Activated naive CD8-positive, alpha-beta T cell treated with anti-CD3 and anti-CD28 coated beads for 36 hours (primary cell): Measurements from ENCODE around the gene LGI1. TPM values are rescaled to one million over a fixed set of nuclear protein-coding genes. Genes with fewer than 3 reads are reported as not detected.

ENCODE experiments used
- DNase-seq: peaks from one replicate; pipeline ENCODE4 v3.0.0; 2021
- H3K27ac Mint-ChIP-seq: one replicate; pipeline ENCODE4 v1.8.0; 2022; ENCODE audit warnings: mild to moderate bottlenecking, moderate library complexity, mixed read lengths
- H3K27me3 Mint-ChIP-seq: one replicate; pipeline ENCODE4 v1.8.0; 2022; ENCODE audit warnings: mild to moderate bottlenecking, mixed read lengths
- H3K36me3 Mint-ChIP-seq: one replicate; pipeline ENCODE4 v1.8.0; 2021; ENCODE audit warnings: mild to moderate bottlenecking, mixed read lengths
- H3K4me1 Mint-ChIP-seq: one replicate; pipeline ENCODE4 v1.8.0; 2021; ENCODE audit warnings: mixed read lengths
- H3K4me3 Mint-ChIP-seq: one replicate; pipeline ENCODE4 v1.8.0; 2022; ENCODE audit warnings: mild to moderate bottlenecking, moderate library complexity, mixed read lengths
- H3K9me3 Mint-ChIP-seq: one replicate; pipeline ENCODE4 v1.8.0; 2022; ENCODE audit warnings: mixed read lengths
- total RNA-seq, 2 experiments: library from RNA; stranded (reverse); gene quantifications; one replicate each; pipeline ENCODE4 v1.2.3, GENCODE V29; 2021

The LGI1 gene
- total RNA-seq, 2 experiments from 2014 or later, result not detected

DNA sequence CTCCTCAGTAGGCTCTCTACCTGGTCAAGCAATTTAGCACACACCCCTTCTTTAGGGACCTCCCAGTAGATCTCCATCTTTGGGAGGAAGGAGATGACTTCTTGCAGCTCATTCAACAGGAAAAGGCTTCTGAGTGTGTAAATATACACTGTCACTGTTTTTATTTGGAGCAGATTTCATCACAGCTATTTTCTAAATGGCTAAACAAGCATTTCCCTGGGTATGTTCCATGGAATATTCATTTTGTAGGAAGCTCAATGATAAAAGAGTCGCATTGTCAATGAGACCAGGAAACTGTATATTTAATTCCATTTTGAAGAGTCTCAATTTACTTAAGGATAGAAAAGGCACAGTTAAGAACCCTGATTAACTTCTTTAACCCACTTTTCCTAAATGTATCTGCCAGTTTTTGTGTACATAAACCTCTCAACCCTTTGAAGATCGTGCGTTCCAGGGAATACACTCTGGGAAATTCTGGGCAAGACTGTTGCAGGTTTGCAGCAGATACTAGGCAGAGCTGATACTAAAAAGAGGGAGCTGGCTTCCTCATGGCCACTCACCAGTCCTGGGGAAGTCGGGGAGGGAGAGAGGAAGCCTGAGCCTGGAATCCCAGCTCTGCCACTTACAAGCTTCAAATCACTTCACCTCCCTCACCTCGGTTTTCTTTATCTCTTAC, 10.1 kb downstream of the LGI1 start:
- Mint-ChIP-seq H3K27me3 (no peaks in the 10 kb centered on the region), H3K9me3 (no peaks in the 10 kb centered on the region), H3K4me1 (no peaks in the 10 kb centered on the region), H3K27ac (no peak overlapping the region), H3K4me3 (no peak overlapping the region), H3K36me3 (no peaks in the 10 kb centered on the region)
- DNase-seq, result no peak

GRCh38 chr10:93768892-93769291, 11.2 kb downstream of the LGI1 start:
- no peak overlapping the region for H3K27ac Mint-ChIP-seq
- DNase-seq, result no peak
- no peaks in the 10 kb centered on the region for H3K27me3 Mint-ChIP-seq
- no peaks in the 10 kb centered on the region for H3K4me1 Mint-ChIP-seq
- no peaks in the 10 kb centered on the region for H3K9me3 Mint-ChIP-seq
- H3K36me3 Mint-ChIP-seq, result no peaks in the 10 kb centered on the region
- H3K4me3 Mint-ChIP-seq, result no peak overlapping the region

- no peak for DNase-seq
- no peaks in the 10 kb centered on the region for H3K36me3 Mint-ChIP-seq
- no peaks in the 10 kb centered on the region for H3K9me3 Mint-ChIP-seq
- no peaks in the 10 kb centered on the region for H3K4me1 Mint-ChIP-seq
- no peak overlapping the region for H3K4me3 Mint-ChIP-seq
- H3K27ac Mint-ChIP-seq, result no peak overlapping the region
- peaks cover 12% of the 10 kb centered on the region for H3K27me3 Mint-ChIP-seq
These were observed 13.6 kb downstream of the LGI1 start for GRCh38 chr10:93771354-93771753.

DNA sequence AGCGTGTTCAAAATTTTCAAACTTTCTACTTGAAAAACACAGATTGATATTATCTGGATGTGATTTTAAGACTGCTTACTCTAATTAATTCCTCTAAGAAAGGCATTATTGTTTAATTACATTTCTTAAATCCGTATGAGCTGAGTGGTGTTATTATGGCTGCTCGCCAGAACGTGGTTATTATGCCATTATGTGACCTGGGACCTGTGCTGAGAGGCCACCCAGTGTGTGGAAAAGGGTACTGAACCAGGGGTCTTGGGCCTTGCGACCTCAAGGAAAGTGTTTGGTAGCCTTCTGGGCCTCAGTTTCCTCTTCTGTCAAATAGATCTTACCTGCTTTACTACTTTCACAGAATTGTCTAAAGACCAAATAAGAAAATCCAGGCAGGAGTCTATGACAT, 15.4 kb downstream of the LGI1 start:
- Mint-ChIP-seq H3K27ac (no peak overlapping the region), H3K36me3 (no peaks in the 10 kb centered on the region), H3K4me3 (no peak overlapping the region), H3K4me1 (no peaks in the 10 kb centered on the region), H3K9me3 (no peaks in the 10 kb centered on the region), H3K27me3 (peaks cover 20% of the 10 kb centered on the region)
- DNase-seq, result no peak

GRCh38 chr10:93773705-93774104, 16.0 kb downstream of the LGI1 start:
- no peak overlapping the region for H3K4me3 Mint-ChIP-seq

GRCh38 chr10:93775356-93775755, 17.6 kb downstream of the LGI1 start:
- peaks cover 20% of the 10 kb centered on the region for H3K27me3 Mint-ChIP-seq

More at GRCh38 chr10:93773705-93774104, 16.0 kb downstream of the LGI1 start:
- H3K36me3 Mint-ChIP-seq, result no peaks in the 10 kb centered on the region
- no peak for DNase-seq
- peaks cover 20% of the 10 kb centered on the region for H3K27me3 Mint-ChIP-seq
- no peak overlapping the region for H3K27ac Mint-ChIP-seq
- H3K9me3 Mint-ChIP-seq, result no peaks in the 10 kb centered on the region
- no peaks in the 10 kb centered on the region for H3K4me1 Mint-ChIP-seq

GRCh38 chr10:93777092-93777491, 19.4 kb downstream of the LGI1 start:
- peaks cover 20% of the 10 kb centered on the region for H3K27me3 Mint-ChIP-seq

More at GRCh38 chr10:93775356-93775755, 17.6 kb downstream of the LGI1 start:
- H3K4me3 Mint-ChIP-seq, result no peak overlapping the region
- no peak for DNase-seq
- H3K27ac Mint-ChIP-seq, result no peak overlapping the region
- no peaks in the 10 kb centered on the region for H3K9me3 Mint-ChIP-seq
- H3K4me1 Mint-ChIP-seq, result no peaks in the 10 kb centered on the region
- no peaks in the 10 kb centered on the region for H3K36me3 Mint-ChIP-seq

GRCh38 chr10:93784059-93784458, 26.3 kb downstream of the LGI1 start:
- no peaks in the 10 kb centered on the region for H3K9me3 Mint-ChIP-seq
- DNase-seq, result no peak
- H3K27ac Mint-ChIP-seq, result no peak overlapping the region
- no peaks in the 10 kb centered on the region for H3K36me3 Mint-ChIP-seq
- H3K4me3 Mint-ChIP-seq, result no peak overlapping the region
- no peaks in the 10 kb centered on the region for H3K4me1 Mint-ChIP-seq
- H3K27me3 Mint-ChIP-seq, result no peaks in the 10 kb centered on the region

More at GRCh38 chr10:93777092-93777491, 19.4 kb downstream of the LGI1 start:
- Mint-ChIP-seq H3K36me3 (no peaks in the 10 kb centered on the region), H3K9me3 (no peaks in the 10 kb centered on the region), H3K4me3 (no peak overlapping the region), H3K27ac (no peak overlapping the region), H3K4me1 (no peaks in the 10 kb centered on the region)
- no peak for DNase-seq

- Mint-ChIP-seq H3K9me3 (no peaks in the 10 kb centered on the region), H3K4me1 (no peaks in the 10 kb centered on the region), H3K4me3 (no peak overlapping the region), H3K36me3 (no peaks in the 10 kb centered on the region), H3K27ac (no peak overlapping the region), H3K27me3 (peaks cover 8% of the 10 kb centered on the region)
- no peak for DNase-seq
These were observed 30.9 kb downstream of the LGI1 start for GRCh38 chr10:93788413-93789208.

DNA sequence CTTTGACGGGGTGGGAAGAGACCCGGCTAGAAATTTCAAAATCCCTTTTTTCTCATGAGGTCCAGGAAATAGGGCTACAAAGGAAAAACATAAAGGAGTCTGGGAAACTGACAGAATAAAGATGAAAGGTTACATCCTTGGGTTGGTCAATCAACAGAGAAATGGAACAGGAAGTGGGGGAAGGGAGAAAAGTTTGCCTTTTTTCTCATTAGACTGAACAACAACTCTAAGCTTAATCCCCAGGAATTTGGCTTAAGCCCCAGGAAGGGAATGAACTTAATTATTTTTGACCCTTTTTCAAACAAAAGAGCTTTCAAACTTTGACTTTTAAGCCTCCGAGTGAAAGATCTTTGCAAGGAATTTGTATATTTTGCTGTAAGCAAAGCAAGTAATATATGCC, 32.7 kb downstream of the LGI1 start:
- no peaks in the 10 kb centered on the region for H3K9me3 Mint-ChIP-seq
- no peaks in the 10 kb centered on the region for H3K36me3 Mint-ChIP-seq
- H3K27me3 Mint-ChIP-seq, result peaks cover 8% of the 10 kb centered on the region
- no peak for DNase-seq
- no peaks in the 10 kb centered on the region for H3K4me1 Mint-ChIP-seq
- H3K4me3 Mint-ChIP-seq, result no peak overlapping the region
- H3K27ac Mint-ChIP-seq, result no peak overlapping the region

DNA sequence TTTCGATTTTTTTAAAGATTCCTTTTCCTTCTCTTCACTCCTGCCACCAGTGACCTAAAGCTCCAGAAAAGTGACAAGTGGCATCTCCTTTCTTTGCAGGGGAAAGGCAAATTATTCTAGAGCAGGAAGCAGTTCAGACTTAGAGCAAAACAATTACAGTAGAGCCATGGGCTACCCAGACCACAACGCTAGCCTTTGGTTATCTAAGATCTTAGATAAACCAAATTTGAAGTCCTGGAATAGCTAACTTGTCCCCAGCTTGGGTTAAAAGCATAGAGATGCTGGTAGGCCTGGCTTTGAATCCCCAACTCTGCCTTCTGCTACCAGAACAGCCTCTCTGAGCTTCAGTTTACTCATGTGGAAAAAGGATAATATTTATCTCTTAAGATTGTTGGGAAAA, 38.4 kb downstream of the LGI1 start:
- Mint-ChIP-seq H3K9me3 (no peaks in the 10 kb centered on the region), H3K4me3 (no peak overlapping the region), H3K27me3 (peaks cover 10% of the 10 kb centered on the region), H3K4me1 (no peaks in the 10 kb centered on the region), H3K36me3 (no peaks in the 10 kb centered on the region), H3K27ac (no peak overlapping the region)
- DNase-seq, result no peak

- no peak for DNase-seq
- no peak overlapping the region for H3K27ac Mint-ChIP-seq
- H3K27me3 Mint-ChIP-seq, result peaks cover 14% of the 10 kb centered on the region
- H3K9me3 Mint-ChIP-seq, result no peaks in the 10 kb centered on the region
- H3K4me3 Mint-ChIP-seq, result no peak overlapping the region
- H3K36me3 Mint-ChIP-seq, result no peaks in the 10 kb centered on the region
- no peaks in the 10 kb centered on the region for H3K4me1 Mint-ChIP-seq
These were observed 40.1 kb downstream of the LGI1 start for GRCh38 chr10:93797825-93798224.

DNA sequence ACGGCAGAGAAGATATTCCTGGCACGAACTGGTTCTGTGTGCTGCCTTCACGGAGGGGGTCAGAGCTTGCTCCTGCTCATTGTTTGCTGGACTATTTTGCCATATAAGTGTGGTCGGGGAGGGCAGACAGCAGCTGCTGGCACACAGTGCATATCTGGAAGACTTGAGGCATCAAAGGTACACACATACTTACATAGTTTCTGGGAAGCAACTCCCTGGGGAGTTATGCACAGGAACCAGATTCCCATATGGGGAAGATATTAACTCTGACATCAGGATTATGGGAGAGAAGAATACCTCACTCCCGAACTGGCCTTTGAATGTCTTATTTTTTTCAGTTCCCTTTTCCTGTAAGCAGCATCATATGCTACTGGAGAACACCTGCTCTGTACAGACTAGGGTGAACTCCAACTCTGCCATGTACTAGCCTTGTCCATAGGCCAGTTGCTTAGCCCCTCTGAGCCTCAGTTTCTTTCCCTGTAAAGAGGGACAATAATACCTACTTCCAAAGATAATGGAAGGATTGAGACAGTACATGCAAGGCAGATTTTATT, 41.5 kb downstream of the LGI1 start:
- H3K4me1 Mint-ChIP-seq, result no peaks in the 10 kb centered on the region
- H3K27ac Mint-ChIP-seq, result no peak overlapping the region
- peaks cover 19% of the 10 kb centered on the region for H3K27me3 Mint-ChIP-seq
- no peaks in the 10 kb centered on the region for H3K36me3 Mint-ChIP-seq
- H3K4me3 Mint-ChIP-seq, result no peak overlapping the region
- DNase-seq, result no peak
- H3K9me3 Mint-ChIP-seq, result no peaks in the 10 kb centered on the region

- no peak overlapping the region for H3K27ac Mint-ChIP-seq
- no peaks in the 10 kb centered on the region for H3K9me3 Mint-ChIP-seq
- no peak for DNase-seq
- H3K4me3 Mint-ChIP-seq, result no peak overlapping the region
- H3K36me3 Mint-ChIP-seq, result no peaks in the 10 kb centered on the region
- H3K4me1 Mint-ChIP-seq, result no peaks in the 10 kb centered on the region
- H3K27me3 Mint-ChIP-seq, result peaks cover 34% of the 10 kb centered on the region
These were observed 46.5 kb downstream of the LGI1 start for GRCh38 chr10:93804200-93804599.

GRCh38 chr10:93806903-93807302, 49.2 kb downstream of the LGI1 start:
- H3K4me1 Mint-ChIP-seq, result no peaks in the 10 kb centered on the region
- DNase-seq, result no peak

More at GRCh38 chr10:93806903-93807302, 49.2 kb downstream of the LGI1 start:
- Mint-ChIP-seq H3K9me3 (no peaks in the 10 kb centered on the region), H3K27ac (no peak overlapping the region), H3K36me3 (no peaks in the 10 kb centered on the region), H3K4me3 (no peak overlapping the region), H3K27me3 (peaks cover 33% of the 10 kb centered on the region)
